Nephron progenitor cell (in vitro differentiated cells): ENCODE data around the gene FRMD8.
"Not testable (repeated sequence)": the region's sequence is repeated elsewhere in the genome, so short reads cannot be mapped to it uniquely, and the experiment has no call there.

Experiments used
- DNase-seq: peaks from one replicate; pipeline ENCODE4 v3.0.0; 2021
- H3K27ac Mint-ChIP-seq: 2 replicates; pipeline ENCODE4 v1.8.0; 2021; ENCODE audit warnings: mild to moderate bottlenecking, moderate library complexity, mixed read lengths
- H3K27me3 Mint-ChIP-seq: 2 replicates; pipeline ENCODE4 v1.8.0; 2021; ENCODE audit warnings: mild to moderate bottlenecking, low read depth, mixed read lengths; ENCODE audit not compliant: poor library complexity
- H3K36me3 Mint-ChIP-seq: 2 replicates; pipeline ENCODE4 v1.8.0; 2021; ENCODE audit warnings: low read depth, mixed read lengths
- H3K4me1 Mint-ChIP-seq: 2 replicates; pipeline ENCODE4 v1.8.0; 2021; ENCODE audit warnings: mixed read lengths
- H3K4me3 Mint-ChIP-seq: 2 replicates; pipeline ENCODE4 v1.8.0; 2021; ENCODE audit warnings: mild to moderate bottlenecking, moderate library complexity, mixed read lengths
- H3K9me3 Mint-ChIP-seq: 2 replicates; pipeline ENCODE4 v1.8.0; 2021; ENCODE audit warnings: mild to moderate bottlenecking, moderate library complexity, mixed read lengths
- CTCF ChIP-seq: fragments of 200-600 bp; sonication (generic); IDR thresholded peaks from 2 replicates; pipeline ENCODE4 v1.5.0; 2021; ENCODE audit warnings: antibody characterized with exemption

Gene FRMD8

GRCh38 chr11:65404638-65405339 lies 18.4 kb downstream of the FRMD8 start:
- H3K9me3 Mint-ChIP-seq, result no peaks in the 10 kb centered on the region
- DNase-seq, result no peak

GRCh38 chr11:65410936-65411680 lies 24.7 kb downstream of the FRMD8 start:
- Mint-ChIP-seq H3K4me1 (peaks cover 31% of the 10 kb centered on the region), H3K9me3 (no peaks in the 10 kb centered on the region), H3K4me3 (no peak overlapping the region), H3K27me3 (no peaks in the 10 kb centered on the region), H3K36me3 (peaks cover 19% of the 10 kb centered on the region), H3K27ac (no peak overlapping the region)
- DNase-seq, result no peak
- no peak for TF ChIP-seq CTCF

More at GRCh38 chr11:65404638-65405339, 18.4 kb downstream of the FRMD8 start:
- no peak for TF ChIP-seq CTCF
- Mint-ChIP-seq H3K4me3 (no peak overlapping the region), H3K4me1 (peaks cover 12% of the 10 kb centered on the region), H3K27ac (no peak overlapping the region), H3K36me3 (peaks cover 19% of the 10 kb centered on the region), H3K27me3 (no peaks in the 10 kb centered on the region)

- no peak for DNase-seq
- H3K36me3 Mint-ChIP-seq, result peaks cover 19% of the 10 kb centered on the region
- no peak overlapping the region for H3K4me3 Mint-ChIP-seq
- no peaks in the 10 kb centered on the region for H3K27me3 Mint-ChIP-seq
- H3K27ac Mint-ChIP-seq, result no peak overlapping the region
- peaks cover 37% of the 10 kb centered on the region for H3K4me1 Mint-ChIP-seq
- no peaks in the 10 kb centered on the region for H3K9me3 Mint-ChIP-seq
- TF ChIP-seq CTCF, result no peak
These were observed 25.2 kb downstream of the FRMD8 start for GRCh38 chr11:65411681-65412070.

DNA sequence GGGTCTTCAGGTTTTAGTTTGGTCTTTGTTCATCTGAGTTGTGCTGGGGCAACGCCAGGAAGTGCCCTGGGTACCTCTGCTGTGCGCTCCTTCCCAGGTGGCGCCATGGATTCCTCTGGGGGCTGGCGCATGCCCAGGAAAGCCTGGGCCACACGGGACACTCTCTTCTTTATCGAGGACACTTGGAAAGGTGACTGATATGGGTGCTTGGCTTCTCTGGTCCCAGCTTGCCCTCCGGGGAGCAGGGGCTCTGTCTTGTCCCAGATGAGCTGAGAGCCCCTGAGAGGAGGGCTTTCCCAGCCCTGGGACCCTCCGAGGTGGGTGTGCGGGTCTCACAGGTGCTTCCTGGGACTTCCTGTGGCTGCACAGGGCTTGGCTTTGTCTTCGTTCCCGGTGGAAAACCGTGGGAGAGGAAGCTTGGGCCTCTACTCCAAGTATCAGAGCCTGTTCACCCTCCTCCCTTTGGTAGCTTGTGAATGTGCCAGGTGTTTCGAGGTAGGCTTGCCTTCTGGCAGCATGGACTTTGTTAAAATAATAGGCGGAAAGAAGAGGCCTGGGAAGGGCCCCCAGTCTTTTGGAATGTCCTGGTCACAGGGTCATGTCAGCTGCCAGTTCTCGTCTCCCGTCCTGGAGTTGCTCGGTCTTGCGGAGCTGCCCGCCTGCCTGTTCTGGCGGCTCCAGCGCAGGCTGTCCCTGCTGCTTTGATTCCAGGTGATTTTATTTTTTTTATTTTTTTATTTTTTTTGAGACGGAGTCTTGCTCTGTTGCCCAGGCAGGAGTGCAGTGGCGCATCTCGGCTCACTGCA lies 26.0 kb downstream of the FRMD8 start:
- peaks cover 19% of the 10 kb centered on the region for H3K36me3 Mint-ChIP-seq
- no peak for TF ChIP-seq CTCF
- no peak overlapping the region for H3K4me3 Mint-ChIP-seq
- H3K9me3 Mint-ChIP-seq, result no peaks in the 10 kb centered on the region
- no peak overlapping the region for H3K27ac Mint-ChIP-seq
- no peaks in the 10 kb centered on the region for H3K27me3 Mint-ChIP-seq
- DNase-seq, result no peak
- peaks cover 45% of the 10 kb centered on the region for H3K4me1 Mint-ChIP-seq

- DNase-seq, H3K9me3 Mint-ChIP-seq: not testable (repeated sequence)
- peaks cover 52% of the 10 kb centered on the region for H3K4me1 Mint-ChIP-seq
These were observed 26.7 kb downstream of the FRMD8 start for GRCh38 chr11:65413077-65413664.

More at GRCh38 chr11:65413077-65413664, 26.7 kb downstream of the FRMD8 start:
- H3K27me3 Mint-ChIP-seq, H3K4me3 Mint-ChIP-seq, H3K27ac Mint-ChIP-seq: not testable (repeated sequence)
- H3K36me3 Mint-ChIP-seq, result peaks cover 19% of the 10 kb centered on the region
